IMR-90 (cell line): ENCODE results near the gene AGO3. TPM values are rescaled to one million over a fixed set of nuclear protein-coding genes. Genes with fewer than 3 reads are reported as not detected.

Experiments used
- ATAC-seq: fragments of 200-7000 bp; cut with Tn5 transposase; 2 replicates; pipeline ENCODE4 v1.9.1; 2020; ENCODE audit warnings: low read depth, mild to moderate bottlenecking, moderate library complexity
- BruUV-seq: library from RNA; stranded (reverse); fragments of 400-500 nt; replicated peaks from 2 replicates; lab custom pipeline; 2021; lab: Mats Ljungman, UMichigan
- CTCF ChIA-PET: fragments of 300-600 bp; formaldehyde crosslinking; extraction: SDS; loops from one replicate; lab custom pipeline; 2021; ENCODE audit warnings: antibody characterized with exemption; lab: Yijun Ruan, JAX
- POLR2A ChIA-PET: fragments of 300-600 bp; sonication (Branson Sonifier 250); formaldehyde crosslinking; loops from one replicate; lab custom pipeline; 2022; ENCODE audit warnings: antibody characterized with exemption; ENCODE audit not compliant: unreplicated experiment; lab: Charles Lee
- DNase-seq: peaks from one replicate; pipeline ENCODE4 v3.0.0; 2013
- H2AFZ ChIP-seq: replicated peaks from 2 replicates; pipeline ENCODE3; 2013; ENCODE audit warnings: low read length, mild to moderate bottlenecking; ENCODE audit not compliant: poor library complexity
- H2AK5ac ChIP-seq: 2 replicates; pipeline ENCODE4 v1.6.1; 2013; ENCODE audit warnings: low read depth, low read length, inconsistent platforms
- H2AK9ac ChIP-seq: replicated peaks from 2 replicates; pipeline ENCODE3; 2013; ENCODE audit warnings: mild to moderate bottlenecking, low read depth, low read length, moderate library complexity; ENCODE audit not compliant: poor library complexity
- H2BK120ac ChIP-seq: 2 replicates; pipeline ENCODE4 v1.6.1; 2013; ENCODE audit warnings: low read depth, low read length, inconsistent platforms
- H2BK15ac ChIP-seq: 3 replicates; pipeline ENCODE4 v1.6.1; 2013; ENCODE audit warnings: low read depth, low read length, inconsistent platforms
- H2BK20ac ChIP-seq: 2 replicates; pipeline ENCODE4 v1.6.1; 2013; ENCODE audit warnings: low read depth, mild to moderate bottlenecking, inconsistent platforms, low read length, moderate library complexity
- H2BK5ac ChIP-seq: 2 replicates; pipeline ENCODE4 v1.6.1; 2013; ENCODE audit warnings: mild to moderate bottlenecking, low read depth, low read length, inconsistent platforms; ENCODE audit not compliant: poor library complexity, severe bottlenecking
- H3K14ac ChIP-seq: replicated peaks from 2 replicates; pipeline ENCODE4 v1.6.1; 2013; ENCODE audit warnings: low read depth, low read length, inconsistent platforms
- H3K18ac ChIP-seq: 2 replicates; pipeline ENCODE4 v1.6.1; 2013; ENCODE audit warnings: low read depth, low read length, control low read depth
- H3K23ac ChIP-seq: 2 replicates; pipeline ENCODE4 v1.6.1; 2013; ENCODE audit warnings: low read depth, low read length, inconsistent platforms
- H3K27ac ChIP-seq: 2 replicates; pipeline ENCODE4 v1.5.1; 2013; ENCODE audit warnings: mild to moderate bottlenecking, control low read depth, low read length; ENCODE audit not compliant: insufficient read depth
- H3K27me3 ChIP-seq: 2 replicates; pipeline ENCODE4 v1.6.1; 2013; ENCODE audit warnings: low read length; ENCODE audit not compliant: control insufficient read depth, insufficient read depth
- H3K36me3 ChIP-seq: 2 replicates; pipeline ENCODE4 v1.6.1; 2013; ENCODE audit warnings: low read length, mixed read lengths; ENCODE audit not compliant: control insufficient read depth, insufficient read depth
- H3K4ac ChIP-seq: 2 replicates; pipeline ENCODE4 v1.6.1; 2013; ENCODE audit warnings: low read depth, low read length, inconsistent platforms
- H3K4me1 ChIP-seq: 2 replicates; pipeline ENCODE4 v1.6.1; 2013; ENCODE audit warnings: low read length, mixed read lengths; ENCODE audit not compliant: control insufficient read depth, insufficient read depth
- H3K4me2 ChIP-seq: 2 replicates; pipeline ENCODE4 v1.6.1; 2013; ENCODE audit warnings: low read depth, mild to moderate bottlenecking, control low read depth, low read length, moderate library complexity
- H3K4me3 ChIP-seq: 2 replicates; pipeline ENCODE4 v1.5.1; 2013; ENCODE audit warnings: low read depth, mild to moderate bottlenecking, control low read depth, low read length, moderate library complexity; ENCODE audit not compliant: insufficient read depth
- H3K56ac ChIP-seq: 2 replicates; pipeline ENCODE4 v1.6.1; 2013; ENCODE audit warnings: low read length, inconsistent platforms; ENCODE audit not compliant: insufficient read depth; ENCODE audit errors: extremely low read depth
- H3K79me1 ChIP-seq, 2 experiments: 2 replicates each; pipeline ENCODE4 v1.6.1; 2013; ENCODE audit warnings: low read length in 2 of 2, inconsistent platforms in 1 of 2, low read depth in 1 of 2
- H3K9ac ChIP-seq: 2 replicates; pipeline ENCODE4 v1.6.1; 2013; ENCODE audit warnings: low read depth, low read length, control low read depth
- H3K9me1 ChIP-seq: 2 replicates; pipeline ENCODE4 v1.6.1; 2013; ENCODE audit warnings: low read length, inconsistent platforms; ENCODE audit not compliant: insufficient read depth
- H3K9me3 ChIP-seq: 2 replicates; pipeline ENCODE4 v1.6.1; 2013; ENCODE audit warnings: low read length; ENCODE audit not compliant: control insufficient read depth, insufficient read depth
- H4K20me1 ChIP-seq: 2 replicates; pipeline ENCODE4 v1.6.1; 2013; ENCODE audit warnings: low read length, inconsistent platforms; ENCODE audit not compliant: insufficient read depth
- H4K5ac ChIP-seq: 2 replicates; pipeline ENCODE4 v1.6.1; 2013; ENCODE audit warnings: mild to moderate bottlenecking, low read depth, low read length, control low read depth
- H4K8ac ChIP-seq, 2 experiments: 2 replicates each; pipeline ENCODE4 v1.6.1; 2013; ENCODE audit warnings: low read depth in 2 of 2, low read length in 2 of 2, control low read depth in 1 of 2, inconsistent platforms in 1 of 2
- H4K91ac ChIP-seq: 2 replicates; pipeline ENCODE4 v1.6.1; 2013; ENCODE audit warnings: low read depth, low read length, inconsistent platforms; ENCODE audit not compliant: insufficient read depth
- CEBPB ChIP-seq: IDR thresholded peaks from 2 replicates; pipeline ENCODE4 v1.6.1; 2012; ENCODE audit warnings: low read depth, low read length, improper control_type of control experiment
- MAFK ChIP-seq: IDR thresholded peaks from 2 replicates; pipeline ENCODE4 v1.6.1; 2012; ENCODE audit warnings: low read depth, low read length, improper control_type of control experiment
- MAZ ChIP-seq: IDR thresholded peaks from 2 replicates; pipeline ENCODE4 v1.6.1; 2012; ENCODE audit warnings: low read depth, mild to moderate bottlenecking, low read length, improper control_type of control experiment, moderate library complexity, borderline replicate concordance
- NFE2L2 ChIP-seq: fragments of 150-350 bp; IDR thresholded peaks from 2 replicates; pipeline ENCODE4 v1.6.1; 2016; ENCODE audit warnings: low read depth, mild to moderate bottlenecking, low read length
- RCOR1 ChIP-seq: IDR thresholded peaks from 2 replicates; pipeline ENCODE4 v1.6.1; 2012; ENCODE audit warnings: mild to moderate bottlenecking, low read length, improper control_type of control experiment; ENCODE audit not compliant: insufficient replicate concordance
- USF2 ChIP-seq: fragments of 150-350 bp; IDR thresholded peaks from 2 replicates; pipeline ENCODE4 v1.6.1; 2017; ENCODE audit warnings: mild to moderate bottlenecking, antibody characterized with exemption, low read length, low read depth
- WGBS, 2 experiments: methylation state at CpG; one replicate each; pipeline versions ENCODE4 v1.1.5 to v1.1.7; 2013; ENCODE audit warnings: missing lambda C conversion rate in 2 of 2; ENCODE audit not compliant: insufficient read length in 1 of 2; ENCODE audit errors: extremely low coverage in 2 of 2; 5-methylcytosine and 5-hydroxymethylcytosine counted together
- dilution Hi-C: fragments of 300-500 bp; cut with HindIII; formaldehyde crosslinking; loops from one replicate; pipeline ENCODE4 v1.14.3; 2018; ENCODE audit warnings: low sequenced_read_pairs; ENCODE audit not compliant: unreplicated experiment
- in situ Hi-C: fragments of 300-500 bp; cut with MboI; formaldehyde crosslinking; loops from 3 replicates; pipeline ENCODE4 v1.14.3; 2019; ENCODE audit warnings: low sequenced_read_pairs, inconsistent platforms, mixed read lengths
- intact Hi-C: fragments of 100-400 bp; cut with micrococcal nuclease; formaldehyde crosslinking; loops from 2 replicates; pipeline ENCODE4 v1.10.0; 2022
- polyA plus RNA-seq, 3 experiments: library from polyadenylated mRNA; depleted of rRNA; stranded (reverse); fragments of >200 nt; gene quantifications; 2 replicates each; pipeline ENCODE4 v1.2.3, GENCODE V29; 2012; ENCODE audit warnings: low replicate concordance in 1 of 3
- total RNA-seq: library from RNA; depleted of rRNA; stranded (reverse); fragments of >200 nt; gene quantifications from 2 replicates; pipeline ENCODE4 v1.2.3, GENCODE V29; 2012

The AGO3 gene
- total and polyA plus RNA-seq, 2 of the 4 experiments (the other 2 are of a cell fraction), result 8.9 to 25.6 TPM

- TF ChIP-seq MAZ, result no peak
Observed at GRCh38 chr1:35893051-35893879, 37.6 kb upstream of the AGO3 start (continued).

DNA sequence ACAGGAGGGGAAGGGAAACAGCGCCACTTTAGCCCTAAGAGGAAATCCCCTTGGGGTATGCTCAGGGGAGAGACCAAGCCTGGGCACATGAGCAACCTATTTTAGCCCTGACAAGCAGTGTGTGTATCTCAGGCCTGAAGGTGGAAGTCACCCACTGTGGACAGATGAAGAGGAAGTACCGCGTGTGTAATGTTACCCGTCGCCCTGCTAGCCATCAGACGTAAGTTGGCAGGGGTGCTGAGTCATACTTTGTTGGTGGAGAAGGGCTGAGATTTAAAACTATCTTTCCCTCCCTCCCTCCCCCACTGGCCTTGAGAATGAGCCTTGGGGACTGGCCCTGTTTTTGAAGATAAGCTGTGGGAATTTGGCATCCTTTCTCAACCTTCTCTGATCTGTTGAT is 36.7 kb upstream of the AGO3 start:
- Histone ChIP-seq H3K79me1 (no peaks in the 10 kb centered on the region; a peak in 2 of 4 replicates), H4K91ac (no peak overlapping the region), H3K14ac (no peak overlapping the region), H3K18ac (no peak overlapping the region), H3K4ac (no peak overlapping the region; the same call in 1 of the 2 replicates), H2BK15ac (no peak overlapping the region), H2AK9ac (peak overlapping the region; percentile 5), H3K23ac (no peak overlapping the region), H3K4me3 (no peak overlapping the region), H2AFZ (no peak overlapping the region), H3K36me3 (peaks cover 29% of the 10 kb centered on the region), H3K56ac (no peak overlapping the region), H3K27me3 (no peaks in the 10 kb centered on the region), H3K9ac (no peak overlapping the region), H2BK20ac (no peak overlapping the region), H3K4me2 (no peak overlapping the region), H2AK5ac (no peak overlapping the region), H4K5ac (no peak overlapping the region), H2BK120ac (no peak overlapping the region), H3K27ac (no peak overlapping the region), H3K9me3 (no peaks in the 10 kb centered on the region), H2BK5ac (no peak overlapping the region), H3K4me1 (0 out of 2 replicates have a peak, but pooled peaks cover 2% of the 10 kb centered on the region), H4K20me1 (no peaks in the 10 kb centered on the region), H3K9me1 (peaks cover 4% of the 10 kb centered on the region; the same call in 1 of the 2 replicates), H4K8ac (no peak overlapping the region)
- in situ Hi-C loops, result no loop called here
- ChIA-PET POLR2A (no interaction called here), CTCF (no interaction called here)
- intact Hi-C loops, result no loop called here
- peak; percentile 59 for ATAC-seq
- BruUV-seq, result no TSS peak
- DNase-seq, result peak; percentile 52
- no peak for TF ChIP-seq RCOR1
- no peak for TF ChIP-seq MAZ
- peak; percentile 61 for TF ChIP-seq NFE2L2
- TF ChIP-seq CEBPB, result no peak
- no peak for TF ChIP-seq MAFK
- TF ChIP-seq USF2, result no peak
- dilution Hi-C loops, result no loop called here
- WGBS, 2 experiments, result no CpG with 5 or more reads among the region's 6 CpGs
